SH-SY5Y (cell line): ENCODE results near the gene NUP50.

Experiments used
- GATA2 ChIP-seq: IDR thresholded peaks from 2 replicates; pipeline ENCODE4 v1.6.1; 2011; ENCODE audit warnings: mild to moderate bottlenecking, low read depth, low read length
- GATA3 ChIP-seq: IDR thresholded peaks from 2 replicates; pipeline ENCODE4 v1.6.1; 2011; ENCODE audit warnings: low read depth, mild to moderate bottlenecking, low read length, moderate library complexity

DNA sequence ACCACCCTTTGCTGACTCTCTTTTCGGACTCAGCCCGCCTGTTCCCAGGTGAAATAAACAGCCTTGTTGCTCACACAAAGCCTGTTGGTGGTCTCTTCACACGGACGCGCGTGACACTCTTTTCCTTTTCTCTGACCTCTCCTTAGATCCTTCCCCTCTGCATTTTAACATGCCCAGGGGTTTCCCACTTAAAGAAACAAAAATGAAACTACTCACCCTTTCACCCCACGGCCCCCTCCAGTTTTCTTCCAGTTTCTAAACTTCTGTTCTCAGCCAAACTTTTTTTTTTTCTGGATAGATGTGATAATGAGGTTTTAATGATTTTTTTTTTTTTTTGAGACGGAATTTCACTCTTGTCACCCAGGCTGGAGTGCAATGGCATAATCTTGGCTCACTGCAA, 32.8 kb upstream of the NUP50 start:
- no peak for TF ChIP-seq GATA2
- TF ChIP-seq GATA3 = no peak
